Transverse colon (tissue), 3 donors: Measurements from ENCODE around the gene NUP133.
"Not testable (repeated sequence)": the region's sequence is repeated elsewhere in the genome, so short reads cannot be mapped to it uniquely, and the experiment has no call there.

Experiments used
- EP300 ChIP-seq: sonication (generic); formaldehyde crosslinking; IDR thresholded peaks from one replicate; pipeline ENCODE4 v1.6.1; 2017; ENCODE audit warnings: antibody characterized with exemption, low read depth
- POLR2A ChIP-seq: fragments of 450-650 bp; IDR thresholded peaks from one replicate; pipeline ENCODE4 v1.6.1; 2016; ENCODE audit warnings: antibody characterized with exemption, mild to moderate bottlenecking, moderate library complexity
- TF ChIP-seq, protein P1 (sequence below), 5 experiments: fragments of 200-600 bp in 3 of 5; fragments of 450-650 bp in 2 of 5; sonication (generic) in 3 of 5; IDR thresholded peaks; 1 replicate in 2 of 5; 2 replicates in 3 of 5; pipeline ENCODE4 v1.5.1; 2016 to 2017; ENCODE audit warnings: antibody characterized with exemption in 5 of 5, inconsistent platforms in 3 of 5, mild to moderate bottlenecking in 2 of 5, moderate library complexity in 1 of 5

DNA sequence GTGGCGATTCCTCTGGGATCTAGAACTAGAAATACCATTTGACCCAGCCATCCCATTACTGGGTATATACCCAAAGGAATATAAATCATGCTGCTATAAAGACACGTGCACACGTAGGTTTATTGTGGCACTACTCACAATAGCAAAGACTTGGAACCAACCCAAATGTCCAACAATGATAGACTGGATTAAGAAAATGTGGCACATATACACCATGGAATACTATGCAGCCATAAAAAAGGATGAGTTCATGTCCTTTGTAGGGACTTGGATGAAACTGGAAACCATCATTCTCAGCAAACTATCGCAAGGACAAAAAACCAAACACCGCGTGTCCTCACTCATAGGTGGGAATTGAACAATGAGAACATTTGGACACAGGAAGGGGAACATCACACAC, 3.5 kb upstream of the NUP133 start:
- TF ChIP-seq EP300, POLR2A: not testable (repeated sequence)
- TF ChIP-seq, protein P1, sequence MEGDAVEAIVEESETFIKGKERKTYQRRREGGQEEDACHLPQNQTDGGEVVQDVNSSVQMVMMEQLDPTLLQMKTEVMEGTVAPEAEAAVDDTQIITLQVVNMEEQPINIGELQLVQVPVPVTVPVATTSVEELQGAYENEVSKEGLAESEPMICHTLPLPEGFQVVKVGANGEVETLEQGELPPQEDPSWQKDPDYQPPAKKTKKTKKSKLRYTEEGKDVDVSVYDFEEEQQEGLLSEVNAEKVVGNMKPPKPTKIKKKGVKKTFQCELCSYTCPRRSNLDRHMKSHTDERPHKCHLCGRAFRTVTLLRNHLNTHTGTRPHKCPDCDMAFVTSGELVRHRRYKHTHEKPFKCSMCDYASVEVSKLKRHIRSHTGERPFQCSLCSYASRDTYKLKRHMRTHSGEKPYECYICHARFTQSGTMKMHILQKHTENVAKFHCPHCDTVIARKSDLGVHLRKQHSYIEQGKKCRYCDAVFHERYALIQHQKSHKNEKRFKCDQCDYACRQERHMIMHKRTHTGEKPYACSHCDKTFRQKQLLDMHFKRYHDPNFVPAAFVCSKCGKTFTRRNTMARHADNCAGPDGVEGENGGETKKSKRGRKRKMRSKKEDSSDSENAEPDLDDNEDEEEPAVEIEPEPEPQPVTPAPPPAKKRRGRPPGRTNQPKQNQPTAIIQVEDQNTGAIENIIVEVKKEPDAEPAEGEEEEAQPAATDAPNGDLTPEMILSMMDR (IDR thresholded peaks at IDR 0.05), result not testable (repeated sequence)
